IMR-90 (cell line): ENCODE results near the gene ADPRHL1. TPM values are rescaled to one million over a fixed set of nuclear protein-coding genes. Genes with fewer than 3 reads are reported as not detected.
A peak's percentile ranks its signal among the peaks of the same experiment; 100 is the strongest.

Experiments
- ATAC-seq: fragments of 200-7000 bp; cut with Tn5 transposase; 2 replicates; pipeline ENCODE4 v1.9.1; 2020; ENCODE audit warnings: low read depth, mild to moderate bottlenecking, moderate library complexity
- BruUV-seq: library from RNA; stranded (reverse); fragments of 400-500 nt; replicated peaks from 2 replicates; lab custom pipeline; 2021; lab: Mats Ljungman, UMichigan
- CTCF ChIA-PET: fragments of 300-600 bp; formaldehyde crosslinking; extraction: SDS; loops from one replicate; lab custom pipeline; 2021; ENCODE audit warnings: antibody characterized with exemption; lab: Yijun Ruan, JAX
- POLR2A ChIA-PET: fragments of 300-600 bp; sonication (Branson Sonifier 250); formaldehyde crosslinking; loops from one replicate; lab custom pipeline; 2022; ENCODE audit warnings: antibody characterized with exemption; ENCODE audit not compliant: unreplicated experiment; lab: Charles Lee
- DNase-seq: peaks from one replicate; pipeline ENCODE4 v3.0.0; 2013
- H2AFZ ChIP-seq: replicated peaks from 2 replicates; pipeline ENCODE3; 2013; ENCODE audit warnings: low read length, mild to moderate bottlenecking; ENCODE audit not compliant: poor library complexity
- H2AK5ac ChIP-seq: 2 replicates; pipeline ENCODE4 v1.6.1; 2013; ENCODE audit warnings: low read depth, low read length, inconsistent platforms
- H2AK9ac ChIP-seq: replicated peaks from 2 replicates; pipeline ENCODE3; 2013; ENCODE audit warnings: mild to moderate bottlenecking, low read depth, low read length, moderate library complexity; ENCODE audit not compliant: poor library complexity
- H2BK120ac ChIP-seq: 2 replicates; pipeline ENCODE4 v1.6.1; 2013; ENCODE audit warnings: low read depth, low read length, inconsistent platforms
- H2BK15ac ChIP-seq: 3 replicates; pipeline ENCODE4 v1.6.1; 2013; ENCODE audit warnings: low read depth, low read length, inconsistent platforms
- H2BK20ac ChIP-seq: 2 replicates; pipeline ENCODE4 v1.6.1; 2013; ENCODE audit warnings: low read depth, mild to moderate bottlenecking, inconsistent platforms, low read length, moderate library complexity
- H2BK5ac ChIP-seq: 2 replicates; pipeline ENCODE4 v1.6.1; 2013; ENCODE audit warnings: mild to moderate bottlenecking, low read depth, low read length, inconsistent platforms; ENCODE audit not compliant: poor library complexity, severe bottlenecking
- H3K14ac ChIP-seq: replicated peaks from 2 replicates; pipeline ENCODE4 v1.6.1; 2013; ENCODE audit warnings: low read depth, low read length, inconsistent platforms
- H3K18ac ChIP-seq: 2 replicates; pipeline ENCODE4 v1.6.1; 2013; ENCODE audit warnings: low read depth, low read length, control low read depth
- H3K23ac ChIP-seq: 2 replicates; pipeline ENCODE4 v1.6.1; 2013; ENCODE audit warnings: low read depth, low read length, inconsistent platforms
- H3K27ac ChIP-seq: 2 replicates; pipeline ENCODE4 v1.5.1; 2013; ENCODE audit warnings: mild to moderate bottlenecking, control low read depth, low read length; ENCODE audit not compliant: insufficient read depth
- H3K27me3 ChIP-seq: 2 replicates; pipeline ENCODE4 v1.6.1; 2013; ENCODE audit warnings: low read length; ENCODE audit not compliant: control insufficient read depth, insufficient read depth
- H3K36me3 ChIP-seq: 2 replicates; pipeline ENCODE4 v1.6.1; 2013; ENCODE audit warnings: low read length, mixed read lengths; ENCODE audit not compliant: control insufficient read depth, insufficient read depth
- H3K4ac ChIP-seq: 2 replicates; pipeline ENCODE4 v1.6.1; 2013; ENCODE audit warnings: low read depth, low read length, inconsistent platforms
- H3K4me1 ChIP-seq: 2 replicates; pipeline ENCODE4 v1.6.1; 2013; ENCODE audit warnings: low read length, mixed read lengths; ENCODE audit not compliant: control insufficient read depth, insufficient read depth
- H3K4me2 ChIP-seq: 2 replicates; pipeline ENCODE4 v1.6.1; 2013; ENCODE audit warnings: low read depth, mild to moderate bottlenecking, control low read depth, low read length, moderate library complexity
- H3K4me3 ChIP-seq: 2 replicates; pipeline ENCODE4 v1.5.1; 2013; ENCODE audit warnings: low read depth, mild to moderate bottlenecking, control low read depth, low read length, moderate library complexity; ENCODE audit not compliant: insufficient read depth
- H3K56ac ChIP-seq: 2 replicates; pipeline ENCODE4 v1.6.1; 2013; ENCODE audit warnings: low read length, inconsistent platforms; ENCODE audit not compliant: insufficient read depth; ENCODE audit errors: extremely low read depth
- H3K79me1 ChIP-seq, 2 experiments: 2 replicates each; pipeline ENCODE4 v1.6.1; 2013; ENCODE audit warnings: low read length in 2 of 2, inconsistent platforms in 1 of 2, low read depth in 1 of 2
- H3K9ac ChIP-seq: 2 replicates; pipeline ENCODE4 v1.6.1; 2013; ENCODE audit warnings: low read depth, low read length, control low read depth
- H3K9me1 ChIP-seq: 2 replicates; pipeline ENCODE4 v1.6.1; 2013; ENCODE audit warnings: low read length, inconsistent platforms; ENCODE audit not compliant: insufficient read depth
- H3K9me3 ChIP-seq: 2 replicates; pipeline ENCODE4 v1.6.1; 2013; ENCODE audit warnings: low read length; ENCODE audit not compliant: control insufficient read depth, insufficient read depth
- H4K20me1 ChIP-seq: 2 replicates; pipeline ENCODE4 v1.6.1; 2013; ENCODE audit warnings: low read length, inconsistent platforms; ENCODE audit not compliant: insufficient read depth
- H4K5ac ChIP-seq: 2 replicates; pipeline ENCODE4 v1.6.1; 2013; ENCODE audit warnings: mild to moderate bottlenecking, low read depth, low read length, control low read depth
- H4K8ac ChIP-seq, 2 experiments: 2 replicates each; pipeline ENCODE4 v1.6.1; 2013; ENCODE audit warnings: low read depth in 2 of 2, low read length in 2 of 2, control low read depth in 1 of 2, inconsistent platforms in 1 of 2
- H4K91ac ChIP-seq: 2 replicates; pipeline ENCODE4 v1.6.1; 2013; ENCODE audit warnings: low read depth, low read length, inconsistent platforms; ENCODE audit not compliant: insufficient read depth
- CEBPB ChIP-seq: IDR thresholded peaks from 2 replicates; pipeline ENCODE4 v1.6.1; 2012; ENCODE audit warnings: low read depth, low read length, improper control_type of control experiment
- MXI1 ChIP-seq: IDR thresholded peaks from 2 replicates; pipeline ENCODE4 v1.6.1; 2012; ENCODE audit warnings: low read depth, mild to moderate bottlenecking, low read length, moderate library complexity, borderline replicate concordance
- WGBS, 2 experiments: methylation state at CpG; one replicate each; pipeline versions ENCODE4 v1.1.5 to v1.1.7; 2013; ENCODE audit warnings: missing lambda C conversion rate in 2 of 2; ENCODE audit not compliant: insufficient read length in 1 of 2; ENCODE audit errors: extremely low coverage in 2 of 2; 5-methylcytosine and 5-hydroxymethylcytosine counted together
- dilution Hi-C: fragments of 300-500 bp; cut with HindIII; formaldehyde crosslinking; loops from one replicate; pipeline ENCODE4 v1.14.3; 2018; ENCODE audit warnings: low sequenced_read_pairs; ENCODE audit not compliant: unreplicated experiment
- in situ Hi-C: fragments of 300-500 bp; cut with MboI; formaldehyde crosslinking; loops from 3 replicates; pipeline ENCODE4 v1.14.3; 2019; ENCODE audit warnings: low sequenced_read_pairs, inconsistent platforms, mixed read lengths
- intact Hi-C: fragments of 100-400 bp; cut with micrococcal nuclease; formaldehyde crosslinking; loops from 2 replicates; pipeline ENCODE4 v1.10.0; 2022
- polyA plus RNA-seq, 3 experiments: library from polyadenylated mRNA; depleted of rRNA; stranded (reverse); fragments of >200 nt; gene quantifications; 2 replicates each; pipeline ENCODE4 v1.2.3, GENCODE V29; 2012; ENCODE audit warnings: low replicate concordance in 1 of 3
- total RNA-seq: library from RNA; depleted of rRNA; stranded (reverse); fragments of >200 nt; gene quantifications from 2 replicates; pipeline ENCODE4 v1.2.3, GENCODE V29; 2012

Gene ADPRHL1
- total and polyA plus RNA-seq, 2 of the 4 experiments (the other 2 are of a cell fraction) = 0.36 to 0.67 TPM

DNA sequence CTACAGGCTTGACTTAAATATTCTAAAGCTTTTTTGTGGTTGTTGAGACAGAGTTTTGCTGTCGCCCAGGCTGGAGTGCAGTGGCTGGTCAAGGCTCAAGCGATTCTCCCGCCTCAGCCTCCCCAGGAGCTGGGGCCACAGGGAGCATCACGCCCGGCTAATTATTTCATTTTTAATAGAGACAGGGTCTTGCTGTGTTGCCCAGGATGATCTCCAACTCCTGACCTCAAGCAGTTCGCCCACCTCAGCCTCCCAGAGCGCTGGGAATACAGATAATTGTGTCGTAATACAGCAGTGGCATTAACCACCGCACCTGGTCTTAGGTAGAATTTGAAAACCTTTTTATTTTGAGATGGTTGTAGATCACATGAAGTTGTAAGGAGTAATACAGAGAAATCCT is 38.7 kb upstream of the ADPRHL1 start:
- BruUV-seq = no TSS peak
- peak overlapping the region; percentile 12; a peak in 1 of 4 replicates for H4K8ac ChIP-seq
- 90% methylated on average over 2 of the region's 9 CpGs; no CpG with 5 or more reads in 1 of the 2 experiments for WGBS, 2 experiments

More for the DNA sequence above, 38.7 kb upstream of the ADPRHL1 start:
- peak overlapping the region; percentile 95 for H3K23ac ChIP-seq
- TF ChIP-seq CEBPB (peak; percentile 29; the same call in 1 of the 2 replicates), MXI1 (no peak)
- peak overlapping the region; percentile 95 for H3K27ac ChIP-seq
- POLR2A ChIA-PET = no interaction called here
- peaks cover 20% of the 10 kb centered on the region for H3K4me1 ChIP-seq
- H2BK15ac ChIP-seq = no peak overlapping the region
- ATAC-seq (no peak), DNase-seq (no peak)
- no peaks in the 10 kb centered on the region for H3K27me3 ChIP-seq
- H3K14ac ChIP-seq = peak overlapping the region; percentile 67
- H4K91ac ChIP-seq = peak overlapping the region; percentile 52
- no peak overlapping the region for H2BK20ac ChIP-seq
- peak overlapping the region; percentile 61; the same call in 1 of the 2 replicates for H2AK5ac ChIP-seq
- H3K4ac ChIP-seq = peak overlapping the region; percentile 77
- peak overlapping the region; percentile 85; the same call in 1 of the 2 replicates for H3K56ac ChIP-seq
- peaks cover 52 to 74% of the 10 kb centered on the region in 2 experiments for H3K79me1 ChIP-seq
- H3K18ac ChIP-seq = 0 out of 2 replicates have a peak overlapping the region, but pooled peaks have one; percentile 17
- peak overlapping the region; percentile 35 for H2AK9ac ChIP-seq
- peak overlapping the region; percentile 87 for H3K4me2 ChIP-seq
- dilution Hi-C loops (no loop called here), in situ Hi-C loops (no loop called here), intact Hi-C loops (no loop called here)
- H3K9me1 ChIP-seq = peaks cover 34% of the 10 kb centered on the region
- peak overlapping the region; percentile 82 for H2BK5ac ChIP-seq
- CTCF ChIA-PET = no interaction called here
- H4K5ac ChIP-seq = 0 out of 2 replicates have a peak overlapping the region, but pooled peaks have one; percentile 9
- peak overlapping the region; percentile 76 for H3K4me3 ChIP-seq
- H3K9me3 ChIP-seq = no peaks in the 10 kb centered on the region
- no peak overlapping the region for H2BK120ac ChIP-seq
- peaks cover 19% of the 10 kb centered on the region for H3K36me3 ChIP-seq
- no peak overlapping the region for H2AFZ ChIP-seq
- H4K20me1 ChIP-seq = peaks cover 69% of the 10 kb centered on the region
- peak overlapping the region; percentile 94 for H3K9ac ChIP-seq
